K562 (cell line): ENCODE measurements around the gene NTSR2. TPM values are rescaled to one million over a fixed set of nuclear protein-coding genes. Genes with fewer than 3 reads are reported as not detected.

Source experiments
- ATAC-seq: fragments of 200-7000 bp; cut with Tn5 transposase; 3 replicates; pipeline ENCODE4 v1.9.1; 2020; ENCODE audit warnings: moderate library complexity
- BruUV-seq: library from RNA; stranded (reverse); fragments of 400-500 nt; replicated peaks from 2 replicates; lab custom pipeline; 2021; lab: Mats Ljungman, UMichigan
- CTCF ChIA-PET: fragments of 300-600 bp; formaldehyde crosslinking; extraction: SDS; loops from one replicate; lab custom pipeline; 2021; ENCODE audit warnings: low intra/inter-chr PET ratio; lab: Yijun Ruan, JAX
- POLR2A ChIA-PET: fragments of 300-600, 350-650 bp; sonication (Branson Sonifier 250); formaldehyde crosslinking; extraction: SDS; loops from one replicate; lab custom pipeline; 2021; ENCODE audit warnings: antibody characterized with exemption, inconsistent platforms; lab: Yijun Ruan, JAX
- DNase-seq, 4 experiments: peaks; one replicate each; pipeline versions ENCODE4 v3.0.0 to v3.0.0-alpha.2; 2011 to 2018; ENCODE audit warnings: low spot score in 3 of 4, mixed read lengths in 3 of 4; ENCODE audit errors: extremely low read depth in 1 of 4
- FAIRE-seq: peaks from 2 replicates; lab custom pipeline; 2011; peaks lifted over from hg19 to GRCh38; lab: Jason Lieb, UNC
- H2AFZ ChIP-seq: 2 replicates; pipeline ENCODE4 v1.6.0; 2011; ENCODE audit warnings: low read depth, low read length, control low read depth, inconsistent platforms
- H3K27ac ChIP-seq: fragments of 200-600 bp; 3 replicates; pipeline ENCODE4 v1.8.0; 2011; ENCODE audit warnings: low read depth, mild to moderate bottlenecking, control low read depth, inconsistent platforms, low read length, moderate library complexity, mixed read lengths; ENCODE audit errors: extremely low read depth
- H3K27me3 ChIP-seq, 2 experiments: fragments of 300-600 bp in 1 of 2; 2 replicates in 1 of 2; 3 replicates in 1 of 2; pipeline versions ENCODE4 v1.6.0 to v1.8.0; 2011; ENCODE audit warnings: inconsistent platforms in 2 of 2, low read length in 2 of 2, mild to moderate bottlenecking in 1 of 2, mixed read lengths in 1 of 2, moderate library complexity in 1 of 2; ENCODE audit not compliant: control insufficient read depth in 2 of 2, insufficient read depth in 2 of 2
- H3K36me3 ChIP-seq: fragments of 300-600 bp; 3 replicates; pipeline ENCODE4 v1.8.0; 2011; ENCODE audit warnings: mild to moderate bottlenecking, low read length, inconsistent platforms; ENCODE audit not compliant: control insufficient read depth, insufficient read depth
- H3K4me1 ChIP-seq, 2 experiments: fragments of 200-600 bp in 1 of 2; replicated peaks in 1 of 2; 2 replicates in 1 of 2; 3 replicates in 1 of 2; pipeline versions ENCODE4 v1.5.1 to v1.8.0; 2011; ENCODE audit warnings: inconsistent platforms in 2 of 2, low read length in 2 of 2, mild to moderate bottlenecking in 1 of 2, mixed read lengths in 1 of 2, moderate library complexity in 1 of 2; ENCODE audit not compliant: control insufficient read depth in 2 of 2, insufficient read depth in 2 of 2
- H3K4me2 ChIP-seq: 2 replicates; pipeline ENCODE4 v1.6.1; 2011; ENCODE audit warnings: low read length, control low read depth, inconsistent platforms, mixed read lengths; ENCODE audit not compliant: insufficient read depth
- H3K4me3 ChIP-seq: fragments of 200-600 bp; sonication (generic), shearing (Covaris generic); 2 replicates; pipeline ENCODE4 v1.5.1; 2016; ENCODE audit warnings: control low read depth, inconsistent platforms
- H3K79me2 ChIP-seq: fragments of 200-600 bp; 3 replicates; pipeline ENCODE4 v1.8.0; 2011; ENCODE audit warnings: low read length, inconsistent platforms; ENCODE audit not compliant: control insufficient read depth, insufficient read depth
- H3K9ac ChIP-seq, 2 experiments: 2 replicates each; pipeline versions ENCODE4 v1.6.0 to v1.6.1; 2011; ENCODE audit warnings: low read depth in 2 of 2, low read length in 2 of 2, control low read depth in 1 of 2, inconsistent platforms in 1 of 2, mild to moderate bottlenecking in 1 of 2, mixed read lengths in 1 of 2; ENCODE audit not compliant: insufficient read depth in 1 of 2
- H3K9me1 ChIP-seq: one replicate; pipeline ENCODE4 v1.6.0; 2011; ENCODE audit warnings: inconsistent platforms, mild to moderate bottlenecking, low read length, moderate library complexity; ENCODE audit not compliant: control insufficient read depth, insufficient read depth
- H3K9me3 ChIP-seq: replicated peaks from 2 replicates; pipeline ENCODE4 v1.5.1; 2011; ENCODE audit warnings: low read depth, low read length, inconsistent platforms; ENCODE audit not compliant: control insufficient read depth, insufficient read depth
- H4K20me1 ChIP-seq: replicated peaks from 2 replicates; pipeline ENCODE4 v1.6.1; 2011; ENCODE audit warnings: low read length, inconsistent platforms, mixed read lengths; ENCODE audit not compliant: control insufficient read depth, insufficient read depth
- CHCHD3 ChIP-seq: fragments of 250-450 bp; sonication (Bioruptor Pico); IDR thresholded peaks from 2 replicates; pipeline ENCODE4 v2.1.2; 2022; ENCODE audit warnings: mild to moderate bottlenecking
- L3MBTL2 ChIP-seq: fragments of 450-650 bp; IDR thresholded peaks from 2 replicates; pipeline ENCODE4 v1.6.1; 2016; ENCODE audit warnings: mild to moderate bottlenecking, moderate library complexity
- MAX ChIP-seq: sonication (generic); formaldehyde crosslinking; IDR thresholded peaks from 2 replicates; pipeline ENCODE4 v1.9.0; 2022; ENCODE audit warnings: mild to moderate bottlenecking, missing genetic modification reagents
- MYC ChIP-seq, 2 experiments: fragments of 250-450 bp in 1 of 2; sonication (Bioruptor Pico) in 1 of 2; IDR thresholded peaks; 2 replicates each; pipeline versions ENCODE4 v1.5.1 to v1.6.1; 2012 to 2021; ENCODE audit warnings: low read depth in 2 of 2, borderline replicate concordance in 1 of 2, improper control_type of control experiment in 1 of 2, low read length in 1 of 2, mild to moderate bottlenecking in 1 of 2, moderate library complexity in 1 of 2
- SIRT6 ChIP-seq: IDR thresholded peaks from one replicate; pipeline ENCODE4 v1.6.1; 2012; ENCODE audit warnings: low read depth, mild to moderate bottlenecking, control low read depth, inconsistent platforms, low read length, moderate library complexity
- SMC3 ChIP-seq: conservative IDR thresholded peaks from 2 replicates; pipeline ENCODE4 v1.6.1; 2011; ENCODE audit warnings: low read depth, low read length, improper control_type of control experiment; ENCODE audit not compliant: insufficient read depth
- SRSF7 ChIP-seq: fragments of 200-400 bp; formaldehyde crosslinking; optimal IDR thresholded peaks from 2 replicates; pipeline ENCODE3; 2017; ENCODE audit warnings: mild to moderate bottlenecking, low read depth, low read length
- TFAP4 ChIP-seq: sonication (generic); formaldehyde crosslinking; IDR thresholded peaks from 2 replicates; pipeline ENCODE4 v1.8.0; 2022; ENCODE audit warnings: missing genetic modification reagents, mild to moderate bottlenecking, moderate library complexity, borderline replicate concordance
- ZNF197 ChIP-seq: fragments of 200-800 bp; sonication (Bioruptor generic); IDR thresholded peaks from 2 replicates; pipeline ENCODE4 v1.6.1; 2016; ENCODE audit warnings: low read depth, missing genetic modification characterization, missing compliant biosample characterization
- ZNF282 ChIP-seq: sonication (generic); formaldehyde crosslinking; IDR thresholded peaks from 2 replicates; pipeline ENCODE4 v1.8.1; 2023; ENCODE audit warnings: missing genetic modification reagents
- WGBS: fragments of 100-300 bp; shearing (Covaris generic); methylation state at CpG from one replicate; pipeline ENCODE4 v1.1.6; 2016; ENCODE audit warnings: low coverage, mixed read lengths; ENCODE audit not compliant: insufficient coverage; ENCODE audit errors: missing lambda C conversion rate; 5-methylcytosine and 5-hydroxymethylcytosine counted together
- in situ Hi-C: fragments of 300-500 bp; cut with MboI; formaldehyde crosslinking; loops from 4 replicates; pipeline ENCODE4 v1.15.0; 2018; ENCODE audit warnings: inconsistent platforms, mixed read lengths
- intact Hi-C: fragments of 100-400 bp; cut with micrococcal nuclease; formaldehyde crosslinking; loops from 2 replicates; pipeline ENCODE4 v1.14.2; 2022
- polyA plus RNA-seq, 8 experiments: library from polyadenylated mRNA; depleted of rRNA in 4 of 8; stranded (reverse) in 5 of 8; unstranded in 3 of 8; fragments of >200 nt; fragmentation: Nextera tagmentation in 2 of 8; fragmentation: Illumina TruSeq in 1 of 8; extraction: Ambion mirVana in 2 of 8; extraction: Trizol in 1 of 8; gene quantifications; 2 replicates each; pipeline versions ENCODE4 v1.2.1 to v1.2.3, GENCODE V29; 2011 to 2014; ENCODE audit warnings: inconsistent platforms in 1 of 8, missing spikeins in 1 of 8
- total RNA-seq, 7 experiments: library from RNA; depleted of rRNA in 6 of 7; stranded (reverse); fragments of >200 nt in 6 of 7; fragmentation: Illumina TruSeq in 2 of 7; extraction: Trizol in 2 of 7; gene quantifications; 2 replicates each; pipeline versions ENCODE4 v1.2.1 to v1.2.3, GENCODE V29; 2011 to 2021; ENCODE audit warnings: low replicate concordance in 1 of 7

Gene NTSR2
- total and polyA plus RNA-seq, 9 of the 15 experiments (the other 6 are each of a cell fraction or from before 2014, with no cell fraction given), result not detected

- H3K27ac ChIP-seq, result no peak overlapping the region
- FAIRE-seq (peak; percentile 65), DNase-seq (no peak), ATAC-seq (peak; percentile 20; the same call in 2 of the 3 replicates)
- 0 out of 5 replicates have a peak, but pooled peaks cover 0 to 6% of the 10 kb centered on the region in 2 experiments for H3K27me3 ChIP-seq
- H3K79me2 ChIP-seq, result no peaks in the 10 kb centered on the region
- intact Hi-C loops (no loop called here), in situ Hi-C loops (no loop called here)
- 46% methylated on average over 24 of the region's 24 CpGs for WGBS
- peaks cover 0 to 14% of the 10 kb centered on the region in 2 experiments; a peak in 2 of 5 replicates for H3K4me1 ChIP-seq
- H2AFZ ChIP-seq, result peak overlapping the region; percentile 69
- H3K36me3 ChIP-seq, result no peaks in the 10 kb centered on the region
- H3K4me3 ChIP-seq, result no peak overlapping the region
- peak overlapping the region in 1 of 2 experiments; percentile 28; a peak in 1 of 4 replicates for H3K9ac ChIP-seq
- no TSS peak for BruUV-seq
- ChIA-PET CTCF (no interaction called here), POLR2A (interaction anchor here (1.0 to 1.5 kb wide), 3 partner anchors 13 to 46 kb away, joined by 3 to 11 read pairs (median 5); no protein-coding TSS in a partner anchor)
- no peaks in the 10 kb centered on the region for H3K9me3 ChIP-seq
- H3K4me2 ChIP-seq, result no peak overlapping the region
- no peaks in the 10 kb centered on the region for H3K9me1 ChIP-seq
- no peaks in the 10 kb centered on the region for H4K20me1 ChIP-seq
- TF ChIP-seq SMC3 (no peak), SRSF7 (no peak), ZNF282 (CRISPR knock-in tag) (no peak), TFAP4 (no peak), MAX (CRISPR knock-in tag) (0 out of 2 replicates have a peak, but pooled peaks have one; percentile 19), SIRT6 (no peak), ZNF197 (CRISPR knock-in tag) (no peak), L3MBTL2 (peak; percentile 36; the same call in 1 of the 2 replicates), MYC (IDR thresholded peaks at IDR 0.05; ENCODE audit: low read depth, low read length) (no peak), MYC (CRISPR knock-in tag; IDR thresholded peaks at IDR 0.05; ENCODE audit: borderline replicate concordance, low read depth) (no peak), CHCHD3 (CRISPR knock-in tag) (no peak)
Measured at GRCh38 chr2:11698009-11698922, 28.3 kb upstream of the NTSR2 start.
